ENCODE measurements around the gene NDUFS2. TPM values are rescaled to one million over a fixed set of nuclear protein-coding genes. Genes with fewer than 3 reads are reported as not detected.

Gene NDUFS2
- total RNA-seq: 183 and 204 TPM in 2 replicates
- 346 and 367 TPM in 2 replicates for polyA plus RNA-seq

GRCh38 chr1:161201836-161202712 is at the start of gene NDUFS2:
Gene NDUFS2 (plus strand): TSS chr1:161202367. CDS start chr1:161202386, 19 bp downstream.
- Histone ChIP-seq H3K27ac (peak within 1 kb of the TSS; percentile 92), H3K36me3 (peaks cover 16% of the 10 kb centered on the region), H3K4me1 (ENCODE audit: low read depth) (peaks cover 18% of the 10 kb centered on the region), H3K9me3 (ENCODE audit: low read depth) (no peaks in the 10 kb centered on the region), H3K4me3 (peak within 1 kb of the TSS; percentile 73), H3K27me3 (no peaks in the 10 kb centered on the region)
- TF ChIP-seq CTCF (IDR thresholded peaks at IDR 0.05; ENCODE audit: low read depth, low read length): peak; percentile 30
- peak; percentile 100 for DNase-seq (ENCODE audit: low read depth in 1 of 2, low spot score in 1 of 2)

- Histone ChIP-seq H3K9me3 (ENCODE audit: low read depth) (no peaks in the 10 kb centered on the region), H3K27ac (peak overlapping the region; percentile 91), H3K4me3 (peak overlapping the region; percentile 53), H3K27me3 (no peaks in the 10 kb centered on the region), H3K36me3 (peaks cover 6% of the 10 kb centered on the region), H3K4me1 (ENCODE audit: low read depth) (no peaks in the 10 kb centered on the region)
- DNase-seq (ENCODE audit: low read depth in 1 of 2, low spot score in 1 of 2): no peak
- TF ChIP-seq CTCF (IDR thresholded peaks at IDR 0.05; ENCODE audit: low read depth, low read length): no peak
Observed at GRCh38 chr1:161153176-161153575, 49.0 kb upstream of the NDUFS2 start.

GRCh38 chr1:161153682-161154337 is 48.4 kb upstream of the NDUFS2 start, which contains the start of gene UFC1:
Gene UFC1 (plus strand): TSS chr1:161153978. CDS start chr1:161153998, 20 bp downstream.
- DNase-seq (ENCODE audit: low read depth in 1 of 2, low spot score in 1 of 2): peak; percentile 85 to 94
- Histone ChIP-seq H3K36me3 (peaks cover 6% of the 10 kb centered on the region), H3K9me3 (ENCODE audit: low read depth) (no peaks in the 10 kb centered on the region), H3K4me1 (ENCODE audit: low read depth) (peaks cover 3% of the 10 kb centered on the region), H3K27ac (peak within 1 kb of the TSS; percentile 91), H3K4me3 (peak within 1 kb of the TSS; percentile 53), H3K27me3 (no peaks in the 10 kb centered on the region)
- no peak for TF ChIP-seq CTCF (IDR thresholded peaks at IDR 0.05; ENCODE audit: low read depth, low read length)

- Histone ChIP-seq H3K27ac (no peak overlapping the region), H3K4me1 (ENCODE audit: low read depth) (peaks cover 6% of the 10 kb centered on the region), H3K4me3 (no peak overlapping the region), H3K9me3 (ENCODE audit: low read depth) (no peaks in the 10 kb centered on the region), H3K27me3 (no peaks in the 10 kb centered on the region), H3K36me3 (peaks cover 6% of the 10 kb centered on the region)
- no peak for TF ChIP-seq CTCF (IDR thresholded peaks at IDR 0.05; ENCODE audit: low read depth, low read length)
- DNase-seq (ENCODE audit: low read depth in 1 of 2, low spot score in 1 of 2): no peak
Observed at GRCh38 chr1:161157867-161158266, 44.3 kb upstream of the NDUFS2 start.

- Histone ChIP-seq H3K4me3 (no peak overlapping the region), H3K27me3 (no peaks in the 10 kb centered on the region), H3K36me3 (peaks cover 6% of the 10 kb centered on the region), H3K27ac (peak overlapping the region; percentile 89), H3K9me3 (ENCODE audit: low read depth) (no peaks in the 10 kb centered on the region), H3K4me1 (ENCODE audit: low read depth) (peaks cover 6% of the 10 kb centered on the region)
- no peak for DNase-seq (ENCODE audit: low read depth in 1 of 2, low spot score in 1 of 2)
- TF ChIP-seq CTCF (IDR thresholded peaks at IDR 0.05; ENCODE audit: low read depth, low read length): no peak
Observed at GRCh38 chr1:161158316-161159010, 43.7 kb upstream of the NDUFS2 start.
